GM23338 (cell line): Measurements from ENCODE around the gene BCAS1.

ENCODE experiments used
- JUNB ChIP-seq: IDR thresholded peaks from one replicate; pipeline ENCODE4 v1.6.1; 2016; ENCODE audit warnings: antibody characterized with exemption; ENCODE audit not compliant: unreplicated experiment
- NANOG ChIP-seq: IDR thresholded peaks from 2 replicates; pipeline ENCODE4 v1.6.1; 2016; ENCODE audit warnings: antibody characterized with exemption, borderline replicate concordance
- TF ChIP-seq, protein P1 (sequence below), 2 experiments: fragments of 200-600 bp in 1 of 2; sonication (generic) in 1 of 2; conservative IDR thresholded peaks; 2 replicates each; pipeline versions ENCODE4 v1.5.1 to v1.6.1; 2016 to 2017; ENCODE audit warnings: antibody characterized with exemption in 2 of 2, low read depth in 2 of 2, mild to moderate bottlenecking in 2 of 2, moderate library complexity in 1 of 2

DNA sequence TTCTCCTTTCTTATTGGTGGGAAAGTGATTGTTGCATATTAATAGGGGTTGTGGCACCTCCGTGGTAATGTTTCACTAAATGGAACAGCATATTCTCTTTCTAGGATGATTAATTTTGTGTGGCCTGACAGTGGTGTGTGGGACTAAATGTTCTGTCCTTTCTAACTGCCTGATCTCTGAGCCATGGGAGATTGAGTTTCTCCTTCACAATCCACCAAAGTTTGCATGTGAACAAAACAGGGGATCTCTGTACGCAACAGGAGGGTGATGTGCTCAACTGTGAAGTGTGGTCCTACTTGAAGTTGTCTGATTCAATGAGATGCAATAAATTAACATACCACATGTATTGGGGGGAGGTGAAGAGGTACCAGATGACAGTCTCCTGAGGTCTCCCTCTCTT, 19.3 kb downstream of the BCAS1 start:
- TF ChIP-seq, protein P1, sequence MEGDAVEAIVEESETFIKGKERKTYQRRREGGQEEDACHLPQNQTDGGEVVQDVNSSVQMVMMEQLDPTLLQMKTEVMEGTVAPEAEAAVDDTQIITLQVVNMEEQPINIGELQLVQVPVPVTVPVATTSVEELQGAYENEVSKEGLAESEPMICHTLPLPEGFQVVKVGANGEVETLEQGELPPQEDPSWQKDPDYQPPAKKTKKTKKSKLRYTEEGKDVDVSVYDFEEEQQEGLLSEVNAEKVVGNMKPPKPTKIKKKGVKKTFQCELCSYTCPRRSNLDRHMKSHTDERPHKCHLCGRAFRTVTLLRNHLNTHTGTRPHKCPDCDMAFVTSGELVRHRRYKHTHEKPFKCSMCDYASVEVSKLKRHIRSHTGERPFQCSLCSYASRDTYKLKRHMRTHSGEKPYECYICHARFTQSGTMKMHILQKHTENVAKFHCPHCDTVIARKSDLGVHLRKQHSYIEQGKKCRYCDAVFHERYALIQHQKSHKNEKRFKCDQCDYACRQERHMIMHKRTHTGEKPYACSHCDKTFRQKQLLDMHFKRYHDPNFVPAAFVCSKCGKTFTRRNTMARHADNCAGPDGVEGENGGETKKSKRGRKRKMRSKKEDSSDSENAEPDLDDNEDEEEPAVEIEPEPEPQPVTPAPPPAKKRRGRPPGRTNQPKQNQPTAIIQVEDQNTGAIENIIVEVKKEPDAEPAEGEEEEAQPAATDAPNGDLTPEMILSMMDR (conservative IDR thresholded peaks at IDR 0.05; ENCODE audit: low read depth in 2 of 2), result no peak
- TF ChIP-seq NANOG (no peak), JUNB (no peak)
